Measurements from ENCODE around the gene CPLANE1. TPM values are rescaled to one million over a fixed set of nuclear protein-coding genes. Genes with fewer than 3 reads are reported as not detected.

Gene CPLANE1
- total RNA-seq, 1 experiment from 2014 or later: 3.5 TPM

DNA sequence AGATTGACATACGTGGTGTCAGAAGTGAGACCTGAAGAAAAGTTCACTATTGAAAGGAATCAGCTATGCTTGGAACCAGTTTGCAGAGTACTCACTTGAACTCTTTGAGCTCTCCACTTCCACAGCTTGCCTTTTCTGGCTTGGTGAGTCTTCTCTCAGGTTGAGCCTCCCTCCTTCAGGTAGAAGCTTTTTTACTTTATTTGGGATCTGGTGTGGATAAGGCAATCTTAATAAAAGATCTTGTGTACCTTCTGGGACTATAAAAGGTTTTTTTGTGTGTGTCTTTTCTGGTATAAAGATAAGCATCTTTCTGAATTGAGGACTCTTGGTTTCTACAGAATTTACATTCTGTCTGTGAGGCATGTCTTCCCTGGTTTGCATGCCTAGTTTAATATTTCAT lies 5.4 kb upstream of the CPLANE1 start:
- Histone ChIP-seq H2AFZ (ENCODE audit: low read depth, low read length, poor library complexity, severe bottlenecking) (no peak overlapping the region), H3K4me2 (ENCODE audit: low read length) (no peak overlapping the region), H4K20me1 (ENCODE audit: insufficient read depth) (no peaks in the 10 kb centered on the region), H3K9me2 (ENCODE audit: insufficient read depth) (no peaks in the 10 kb centered on the region), H3K27ac (ENCODE audit: low read depth, low read length) (no peak overlapping the region), H3K79me2 (ENCODE audit: insufficient read depth, low read length) (no peaks in the 10 kb centered on the region), H3K27me3 (ENCODE audit: insufficient read depth, low read length) (no peaks in the 10 kb centered on the region), H3K4me1 (ENCODE audit: control insufficient read depth in 1 of 2, insufficient read depth in 2 of 2, low read length in 2 of 2) (peaks cover 0 to 6% of the 10 kb centered on the region in 2 experiments; a peak in 1 of 4 replicates), H3K36me3 (ENCODE audit: control insufficient read depth in 1 of 2, insufficient read depth in 2 of 2, low read length in 2 of 2) (no peaks in the 10 kb centered on the region), H3K9me3 (ENCODE audit: control insufficient read depth in 1 of 2, insufficient read depth in 1 of 2, low read depth in 1 of 2, low read length in 2 of 2) (no peaks in the 10 kb centered on the region), H3K9ac (ENCODE audit: low read length) (no peak overlapping the region), H3K4me3 (replicated peaks in 1 of 2; ENCODE audit: low read depth in 1 of 2, low read length in 2 of 2) (no peak overlapping the region)
- CTCF ChIA-PET: no interaction called here
- DNase-seq (ENCODE audit: low read depth, low spot score) (no peak), ATAC-seq (no peak)
- RAD21 ChIA-PET (ENCODE audit: low non-redundant PET in 1 of 2, low total read pairs in 2 of 2, uncharacterized antibody in 2 of 2, unreplicated experiment in 2 of 2): no interaction called here
- intact Hi-C loops (cut with micrococcal nuclease): no loop called here
- no TSS peak for BruUV-seq (replicated peaks)
- POLR2A ChIA-PET: no interaction called here
- TF ChIP-seq, protein P1, sequence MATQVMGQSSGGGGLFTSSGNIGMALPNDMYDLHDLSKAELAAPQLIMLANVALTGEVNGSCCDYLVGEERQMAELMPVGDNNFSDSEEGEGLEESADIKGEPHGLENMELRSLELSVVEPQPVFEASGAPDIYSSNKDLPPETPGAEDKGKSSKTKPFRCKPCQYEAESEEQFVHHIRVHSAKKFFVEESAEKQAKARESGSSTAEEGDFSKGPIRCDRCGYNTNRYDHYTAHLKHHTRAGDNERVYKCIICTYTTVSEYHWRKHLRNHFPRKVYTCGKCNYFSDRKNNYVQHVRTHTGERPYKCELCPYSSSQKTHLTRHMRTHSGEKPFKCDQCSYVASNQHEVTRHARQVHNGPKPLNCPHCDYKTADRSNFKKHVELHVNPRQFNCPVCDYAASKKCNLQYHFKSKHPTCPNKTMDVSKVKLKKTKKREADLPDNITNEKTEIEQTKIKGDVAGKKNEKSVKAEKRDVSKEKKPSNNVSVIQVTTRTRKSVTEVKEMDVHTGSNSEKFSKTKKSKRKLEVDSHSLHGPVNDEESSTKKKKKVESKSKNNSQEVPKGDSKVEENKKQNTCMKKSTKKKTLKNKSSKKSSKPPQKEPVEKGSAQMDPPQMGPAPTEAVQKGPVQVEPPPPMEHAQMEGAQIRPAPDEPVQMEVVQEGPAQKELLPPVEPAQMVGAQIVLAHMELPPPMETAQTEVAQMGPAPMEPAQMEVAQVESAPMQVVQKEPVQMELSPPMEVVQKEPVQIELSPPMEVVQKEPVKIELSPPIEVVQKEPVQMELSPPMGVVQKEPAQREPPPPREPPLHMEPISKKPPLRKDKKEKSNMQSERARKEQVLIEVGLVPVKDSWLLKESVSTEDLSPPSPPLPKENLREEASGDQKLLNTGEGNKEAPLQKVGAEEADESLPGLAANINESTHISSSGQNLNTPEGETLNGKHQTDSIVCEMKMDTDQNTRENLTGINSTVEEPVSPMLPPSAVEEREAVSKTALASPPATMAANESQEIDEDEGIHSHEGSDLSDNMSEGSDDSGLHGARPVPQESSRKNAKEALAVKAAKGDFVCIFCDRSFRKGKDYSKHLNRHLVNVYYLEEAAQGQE (IDR thresholded peaks at IDR 0.05; ENCODE audit: low read depth): no peak
- no peak for TF ChIP-seq YY1 (IDR thresholded peaks at IDR 0.05; ENCODE audit: extremely low read depth, insufficient replicate concordance, low read depth, low read length)
- no peak for TF ChIP-seq SRF (IDR thresholded peaks at IDR 0.05; ENCODE audit: low read depth)
- TF ChIP-seq EZH2phosphoT487 (IDR thresholded peaks at IDR 0.05; ENCODE audit: borderline replicate concordance): no peak
- no peak for TF ChIP-seq CEBPB (IDR thresholded peaks at IDR 0.05; ENCODE audit: low read depth)
- no peak for TF ChIP-seq POLR2A (IDR thresholded peaks at IDR 0.05; ENCODE audit: borderline replicate concordance, extremely low read depth, insufficient read depth, insufficient read length)
- TF ChIP-seq ZFX (IDR thresholded peaks at IDR 0.05): no peak
- TF ChIP-seq, protein P2, sequence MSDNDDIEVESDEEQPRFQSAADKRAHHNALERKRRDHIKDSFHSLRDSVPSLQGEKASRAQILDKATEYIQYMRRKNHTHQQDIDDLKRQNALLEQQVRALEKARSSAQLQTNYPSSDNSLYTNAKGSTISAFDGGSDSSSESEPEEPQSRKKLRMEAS (IDR thresholded peaks at IDR 0.05): no peak
- no peak for TF ChIP-seq CBX3 (IDR thresholded peaks at IDR 0.05; ENCODE audit: low read depth)
- no peak for TF ChIP-seq EGR1 (IDR thresholded peaks at IDR 0.05; ENCODE audit: low read depth)
- TF ChIP-seq, protein P3, sequence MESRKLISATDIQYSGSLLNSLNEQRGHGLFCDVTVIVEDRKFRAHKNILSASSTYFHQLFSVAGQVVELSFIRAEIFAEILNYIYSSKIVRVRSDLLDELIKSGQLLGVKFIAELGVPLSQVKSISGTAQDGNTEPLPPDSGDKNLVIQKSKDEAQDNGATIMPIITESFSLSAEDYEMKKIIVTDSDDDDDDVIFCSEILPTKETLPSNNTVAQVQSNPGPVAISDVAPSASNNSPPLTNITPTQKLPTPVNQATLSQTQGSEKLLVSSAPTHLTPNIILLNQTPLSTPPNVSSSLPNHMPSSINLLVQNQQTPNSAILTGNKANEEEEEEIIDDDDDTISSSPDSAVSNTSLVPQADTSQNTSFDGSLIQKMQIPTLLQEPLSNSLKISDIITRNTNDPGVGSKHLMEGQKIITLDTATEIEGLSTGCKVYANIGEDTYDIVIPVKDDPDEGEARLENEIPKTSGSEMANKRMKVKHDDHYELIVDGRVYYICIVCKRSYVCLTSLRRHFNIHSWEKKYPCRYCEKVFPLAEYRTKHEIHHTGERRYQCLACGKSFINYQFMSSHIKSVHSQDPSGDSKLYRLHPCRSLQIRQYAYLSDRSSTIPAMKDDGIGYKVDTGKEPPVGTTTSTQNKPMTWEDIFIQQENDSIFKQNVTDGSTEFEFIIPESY (IDR thresholded peaks at IDR 0.05; ENCODE audit: extremely low read depth, insufficient replicate concordance, low read length): no peak
- TF ChIP-seq ZNF274 (IDR thresholded peaks at IDR 0.05; ENCODE audit: low read depth, low read length): no peak
- TF ChIP-seq FOSL1 (IDR thresholded peaks at IDR 0.05; ENCODE audit: low read depth): no peak
- no peak for TF ChIP-seq SP1 (IDR thresholded peaks at IDR 0.05; ENCODE audit: low read depth)

Data from HCT116 (cell line).